Activated CD8-positive, alpha-beta T cell treated with anti-CD3 and anti-CD28 coated beads for 36 hours (primary cell): Measurements from ENCODE around the gene KCNAB1. TPM values are rescaled to one million over a fixed set of nuclear protein-coding genes. Genes with fewer than 3 reads are reported as not detected.

Experiments
- ATAC-seq: fragments of 200-7000 bp; cut with Tn5 transposase; one replicate; pipeline ENCODE4 v1.10.0; 2021; ENCODE audit warnings: mild to moderate bottlenecking, moderate library complexity
- CTCF ChIA-PET: fragments of 350-600 bp; sonication (Branson Sonifier 250); formaldehyde crosslinking; loops from one replicate; lab custom pipeline; 2021; ENCODE audit warnings: antibody characterized with exemption; lab: Charles Lee
- POLR2A ChIA-PET: fragments of 350-600 bp; sonication (Branson Sonifier 250); formaldehyde crosslinking; loops from one replicate; lab custom pipeline; 2021; ENCODE audit warnings: antibody characterized with exemption; lab: Charles Lee
- DNase-seq: peaks from one replicate; pipeline ENCODE4 v3.0.0-alpha.2; 2020
- H3K27ac Mint-ChIP-seq: one replicate; pipeline ENCODE4 v1.8.0; 2021; ENCODE audit warnings: mild to moderate bottlenecking, mixed read lengths
- H3K27me3 Mint-ChIP-seq: one replicate; pipeline ENCODE4 v1.8.0; 2021; ENCODE audit warnings: mixed read lengths
- H3K36me3 Mint-ChIP-seq: one replicate; pipeline ENCODE4 v1.8.0; 2021; ENCODE audit warnings: low read depth, mixed read lengths
- H3K4me1 Mint-ChIP-seq: one replicate; pipeline ENCODE4 v1.8.0; 2021; ENCODE audit warnings: low read depth, mixed read lengths
- H3K4me3 Mint-ChIP-seq: one replicate; pipeline ENCODE4 v1.8.0; 2021; ENCODE audit warnings: mild to moderate bottlenecking, moderate library complexity, mixed read lengths
- H3K9me3 Mint-ChIP-seq: one replicate; pipeline ENCODE4 v1.8.0; 2021; ENCODE audit warnings: mixed read lengths
- CTCF ChIP-seq: fragments of 200-600 bp; IDR thresholded peaks from one replicate; pipeline ENCODE4 v1.8.0; 2022; ENCODE audit warnings: antibody characterized with exemption, mild to moderate bottlenecking
- intact Hi-C: fragments of 100-400 bp; cut with micrococcal nuclease; formaldehyde crosslinking; loops from one replicate; pipeline ENCODE4 v1.10.0; 2022
- total RNA-seq, 2 experiments: library from RNA; stranded (reverse); gene quantifications; one replicate each; pipeline ENCODE4 v1.2.3, GENCODE V29; 2021

Gene KCNAB1
- total RNA-seq, 2 experiments from 2014 or later = not detected

GRCh38 chr3:156174229-156174847, 54.0 kb downstream of the KCNAB1 start:
- H3K36me3 Mint-ChIP-seq = no peaks in the 10 kb centered on the region
- POLR2A ChIA-PET = no interaction called here
- no peak overlapping the region for H3K4me3 Mint-ChIP-seq
- H3K27me3 Mint-ChIP-seq = peaks cover 6% of the 10 kb centered on the region
- CTCF ChIA-PET = interaction anchor here (1.0 kb wide), 1 partner anchor 209 kb away, joined by 5 read pairs; no protein-coding TSS in a partner anchor
- no peaks in the 10 kb centered on the region for H3K4me1 Mint-ChIP-seq
- TF ChIP-seq CTCF = no peak
- no peak for DNase-seq
- H3K27ac Mint-ChIP-seq = no peak overlapping the region
- no peaks in the 10 kb centered on the region for H3K9me3 Mint-ChIP-seq
- intact Hi-C loops = no loop called here
- ATAC-seq = no peak

- TF ChIP-seq CTCF = no peak
- no peaks in the 10 kb centered on the region for H3K9me3 Mint-ChIP-seq
- H3K4me1 Mint-ChIP-seq = no peaks in the 10 kb centered on the region
- H3K27me3 Mint-ChIP-seq = peaks cover 4% of the 10 kb centered on the region
- no peaks in the 10 kb centered on the region for H3K36me3 Mint-ChIP-seq
- POLR2A ChIA-PET = no interaction called here
- no peak overlapping the region for H3K27ac Mint-ChIP-seq
- H3K4me3 Mint-ChIP-seq = no peak overlapping the region
- DNase-seq = no peak
- CTCF ChIA-PET = interaction anchor here (1.3 kb wide), 1 partner anchor 24 kb away, joined by 3 read pairs; no protein-coding TSS in a partner anchor
- intact Hi-C loops = no loop called here
- ATAC-seq = no peak
These were observed 55.2 kb downstream of the KCNAB1 start for GRCh38 chr3:156175570-156175969.

- ATAC-seq (no peak), DNase-seq (no peak)
- ChIA-PET POLR2A (no interaction called here), CTCF (interaction anchor here (1.3 kb wide), 1 partner anchor 25 kb away, joined by 3 read pairs; no protein-coding TSS in a partner anchor)
- H3K36me3 Mint-ChIP-seq = no peaks in the 10 kb centered on the region
- intact Hi-C loops = no loop called here
- H3K4me3 Mint-ChIP-seq = no peak overlapping the region
- H3K27me3 Mint-ChIP-seq = peaks cover 4% of the 10 kb centered on the region
- H3K4me1 Mint-ChIP-seq = no peaks in the 10 kb centered on the region
- TF ChIP-seq CTCF = no peak
- no peak overlapping the region for H3K27ac Mint-ChIP-seq
- no peaks in the 10 kb centered on the region for H3K9me3 Mint-ChIP-seq
These were observed 55.7 kb downstream of the KCNAB1 start for GRCh38 chr3:156176048-156176447.

- intact Hi-C loops = no loop called here
- Mint-ChIP-seq H3K27me3 (peaks cover 4% of the 10 kb centered on the region), H3K27ac (no peak overlapping the region), H3K9me3 (no peaks in the 10 kb centered on the region), H3K4me3 (no peak overlapping the region), H3K4me1 (no peaks in the 10 kb centered on the region), H3K36me3 (no peaks in the 10 kb centered on the region)
- DNase-seq = no peak
- ChIA-PET POLR2A (no interaction called here), CTCF (interaction anchor here (1.3 kb wide), 1 partner anchor 26 kb away, joined by 3 read pairs; no protein-coding TSS in a partner anchor)
- ATAC-seq = no peak
- no peak for TF ChIP-seq CTCF
These were observed 56.3 kb downstream of the KCNAB1 start for GRCh38 chr3:156176629-156177210.

- TF ChIP-seq CTCF = no peak
- ChIA-PET CTCF (no interaction called here), POLR2A (no interaction called here)
- intact Hi-C loops = no loop called here
- Mint-ChIP-seq H3K4me1 (no peaks in the 10 kb centered on the region), H3K27ac (no peak overlapping the region), H3K9me3 (no peaks in the 10 kb centered on the region), H3K36me3 (no peaks in the 10 kb centered on the region), H3K4me3 (no peak overlapping the region), H3K27me3 (peaks cover 4% of the 10 kb centered on the region)
- ATAC-seq (no peak), DNase-seq (no peak)
These were observed 59.7 kb downstream of the KCNAB1 start for GRCh38 chr3:156180077-156180476.
